K562 (cell line): ENCODE data around the gene PRRT1. TPM values are rescaled to one million over a fixed set of nuclear protein-coding genes. Genes with fewer than 3 reads are reported as not detected.

Experiments used
- BACH1 ChIP-seq: fragments of 200-800 bp; sonication (Bioruptor generic); IDR thresholded peaks from 2 replicates; pipeline ENCODE4 v1.6.1; 2016; ENCODE audit warnings: missing genetic modification characterization, missing compliant biosample characterization
- CBFA2T3 ChIP-seq: fragments of 450-650 bp; IDR thresholded peaks from 2 replicates; pipeline ENCODE4 v1.6.1; 2017
- CSDE1 ChIP-seq, 2 experiments: fragments of 450-650 bp; IDR thresholded peaks; 2 replicates each; pipeline ENCODE4 v1.6.1; 2016; ENCODE audit warnings: mild to moderate bottlenecking in 1 of 2
- FOXP4 ChIP-seq: sonication (generic); formaldehyde crosslinking; IDR thresholded peaks from 2 replicates; pipeline ENCODE4 v1.8.0; 2022; ENCODE audit warnings: mild to moderate bottlenecking, missing genetic modification reagents, borderline replicate concordance
- HDAC6 ChIP-seq: IDR thresholded peaks from 2 replicates; pipeline ENCODE4 v1.6.1; 2012; ENCODE audit warnings: low read depth, mild to moderate bottlenecking, control low read depth, inconsistent platforms, low read length, moderate library complexity
- KLF6 ChIP-seq: fragments of 250-450 bp; sonication (Bioruptor Pico); IDR thresholded peaks from 2 replicates; pipeline ENCODE4 v1.4.0; 2020; ENCODE audit warnings: mild to moderate bottlenecking, moderate library complexity, borderline replicate concordance
- PATZ1 ChIP-seq: fragments of 250-450 bp; sonication (Bioruptor Pico); IDR thresholded peaks from 2 replicates; pipeline ENCODE4 v1.5.0; 2020; ENCODE audit warnings: mild to moderate bottlenecking, borderline replicate concordance
- SIRT6 ChIP-seq: IDR thresholded peaks from one replicate; pipeline ENCODE4 v1.6.1; 2012; ENCODE audit warnings: low read depth, mild to moderate bottlenecking, control low read depth, inconsistent platforms, low read length, moderate library complexity
- TAF15 ChIP-seq: fragments of 200-400 bp; formaldehyde crosslinking; IDR thresholded peaks from 2 replicates; pipeline ENCODE4 v1.6.1; 2017; ENCODE audit warnings: mild to moderate bottlenecking, low read depth, low read length, moderate library complexity
- WHSC1 ChIP-seq: IDR thresholded peaks from one replicate; pipeline ENCODE4 v1.6.1; 2012; ENCODE audit warnings: low read length, control low read depth, inconsistent platforms
- XRCC4 ChIP-seq: IDR thresholded peaks from one replicate; pipeline ENCODE4 v1.6.1; 2011; ENCODE audit not compliant: insufficient read depth, insufficient read length; ENCODE audit errors: extremely low read depth
- ZBTB49 ChIP-seq: sonication (generic); formaldehyde crosslinking; IDR thresholded peaks from 2 replicates; pipeline ENCODE4 v1.8.0; 2022; ENCODE audit warnings: missing genetic modification reagents, mild to moderate bottlenecking, borderline replicate concordance
- ZNF431 ChIP-seq: sonication (generic); formaldehyde crosslinking; IDR thresholded peaks from 2 replicates; pipeline ENCODE4 v1.8.0; 2022; ENCODE audit warnings: mild to moderate bottlenecking, missing genetic modification reagents
- polyA plus RNA-seq, 8 experiments: library from polyadenylated mRNA; depleted of rRNA in 4 of 8; stranded (reverse) in 5 of 8; unstranded in 3 of 8; fragments of >200 nt; fragmentation: Nextera tagmentation in 2 of 8; fragmentation: Illumina TruSeq in 1 of 8; extraction: Ambion mirVana in 2 of 8; extraction: Trizol in 1 of 8; gene quantifications; 2 replicates each; pipeline versions ENCODE4 v1.2.1 to v1.2.3, GENCODE V29; 2011 to 2014; ENCODE audit warnings: inconsistent platforms in 1 of 8, missing spikeins in 1 of 8
- total RNA-seq, 7 experiments: library from RNA; depleted of rRNA in 6 of 7; stranded (reverse); fragments of >200 nt in 6 of 7; fragmentation: Illumina TruSeq in 2 of 7; extraction: Trizol in 2 of 7; gene quantifications; 2 replicates each; pipeline versions ENCODE4 v1.2.1 to v1.2.3, GENCODE V29; 2011 to 2021; ENCODE audit warnings: low replicate concordance in 1 of 7
- TF ChIP-seq, protein P1 (sequence below): fragments of 250-450 bp; sonication (Bioruptor Pico); IDR thresholded peaks from 2 replicates; pipeline ENCODE4 v1.4.0; 2020; ENCODE audit warnings: mild to moderate bottlenecking
- TF ChIP-seq, protein P2 (sequence below): fragments of 250-450 bp; sonication (Bioruptor Pico); IDR thresholded peaks from 2 replicates; pipeline ENCODE4 v1.5.0; 2021
- TF ChIP-seq, protein P3 (sequence below): sonication (generic); formaldehyde crosslinking; IDR thresholded peaks from 2 replicates; pipeline ENCODE4 v1.5.0; 2020; ENCODE audit warnings: missing genetic modification reagents

Gene PRRT1
- total and polyA plus RNA-seq, 9 of the 15 experiments (the other 6 are each of a cell fraction or from before 2014, with no cell fraction given), result 0.14 to 3.5 (median 0.41) TPM

- no peak for TF ChIP-seq TAF15
- TF ChIP-seq PATZ1 (CRISPR knock-in tag), result 0 out of 2 replicates have a peak, but pooled peaks have one; percentile 24
- TF ChIP-seq CBFA2T3, result peak; percentile 97
- TF ChIP-seq, protein P1, sequence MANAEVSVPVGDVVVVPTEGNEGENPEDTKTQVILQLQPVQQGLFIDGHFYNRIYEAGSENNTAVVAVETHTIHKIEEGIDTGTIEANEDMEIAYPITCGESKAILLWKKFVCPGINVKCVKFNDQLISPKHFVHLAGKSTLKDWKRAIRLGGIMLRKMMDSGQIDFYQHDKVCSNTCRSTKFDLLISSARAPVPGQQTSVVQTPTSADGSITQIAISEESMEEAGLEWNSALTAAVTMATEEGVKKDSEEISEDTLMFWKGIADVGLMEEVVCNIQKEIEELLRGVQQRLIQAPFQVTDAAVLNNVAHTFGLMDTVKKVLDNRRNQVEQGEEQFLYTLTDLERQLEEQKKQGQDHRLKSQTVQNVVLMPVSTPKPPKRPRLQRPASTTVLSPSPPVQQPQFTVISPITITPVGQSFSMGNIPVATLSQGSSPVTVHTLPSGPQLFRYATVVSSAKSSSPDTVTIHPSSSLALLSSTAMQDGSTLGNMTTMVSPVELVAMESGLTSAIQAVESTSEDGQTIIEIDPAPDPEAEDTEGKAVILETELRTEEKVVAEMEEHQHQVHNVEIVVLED (CRISPR knock-in tag), result peak; percentile 42; the same call in 1 of the 2 replicates
- TF ChIP-seq BACH1 (tag), result peak; percentile 52; the same call in 1 of the 2 replicates
- no peak for TF ChIP-seq SIRT6
- no peak for TF ChIP-seq HDAC6
- TF ChIP-seq ZNF431 (CRISPR knock-in tag), result no peak
- no peak for TF ChIP-seq WHSC1
- TF ChIP-seq, protein P2, sequence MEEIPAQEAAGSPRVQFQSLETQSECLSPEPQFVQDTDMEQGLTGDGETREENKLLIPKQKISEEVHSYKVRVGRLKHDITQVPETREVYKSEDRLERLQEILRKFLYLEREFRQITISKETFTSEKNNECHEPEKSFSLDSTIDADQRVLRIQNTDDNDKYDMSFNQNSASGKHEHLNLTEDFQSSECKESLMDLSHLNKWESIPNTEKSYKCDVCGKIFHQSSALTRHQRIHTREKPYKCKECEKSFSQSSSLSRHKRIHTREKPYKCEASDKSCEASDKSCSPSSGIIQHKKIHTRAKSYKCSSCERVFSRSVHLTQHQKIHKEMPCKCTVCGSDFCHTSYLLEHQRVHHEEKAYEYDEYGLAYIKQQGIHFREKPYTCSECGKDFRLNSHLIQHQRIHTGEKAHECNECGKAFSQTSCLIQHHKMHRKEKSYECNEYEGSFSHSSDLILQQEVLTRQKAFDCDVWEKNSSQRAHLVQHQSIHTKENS (CRISPR knock-in tag), result no peak
- no peak for TF ChIP-seq CSDE1 (IDR thresholded peaks at IDR 0.05)
- TF ChIP-seq ZBTB49 (CRISPR knock-in tag), result no peak
- TF ChIP-seq FOXP4 (CRISPR knock-in tag), result no peak
- TF ChIP-seq, protein P3, sequence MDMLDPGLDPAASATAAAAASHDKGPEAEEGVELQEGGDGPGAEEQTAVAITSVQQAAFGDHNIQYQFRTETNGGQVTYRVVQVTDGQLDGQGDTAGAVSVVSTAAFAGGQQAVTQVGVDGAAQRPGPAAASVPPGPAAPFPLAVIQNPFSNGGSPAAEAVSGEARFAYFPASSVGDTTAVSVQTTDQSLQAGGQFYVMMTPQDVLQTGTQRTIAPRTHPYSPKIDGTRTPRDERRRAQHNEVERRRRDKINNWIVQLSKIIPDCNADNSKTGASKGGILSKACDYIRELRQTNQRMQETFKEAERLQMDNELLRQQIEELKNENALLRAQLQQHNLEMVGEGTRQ, result no peak
- TF ChIP-seq KLF6 (CRISPR knock-in tag), result peak; percentile 70; the same call in 1 of the 2 replicates
- TF ChIP-seq XRCC4, result no peak
Observed at GRCh38 chr6:32167761-32168262, 16.1 kb upstream of the PRRT1 start (continued).
